ENCODE results near the gene TRANK1.

The TRANK1 gene

DNA sequence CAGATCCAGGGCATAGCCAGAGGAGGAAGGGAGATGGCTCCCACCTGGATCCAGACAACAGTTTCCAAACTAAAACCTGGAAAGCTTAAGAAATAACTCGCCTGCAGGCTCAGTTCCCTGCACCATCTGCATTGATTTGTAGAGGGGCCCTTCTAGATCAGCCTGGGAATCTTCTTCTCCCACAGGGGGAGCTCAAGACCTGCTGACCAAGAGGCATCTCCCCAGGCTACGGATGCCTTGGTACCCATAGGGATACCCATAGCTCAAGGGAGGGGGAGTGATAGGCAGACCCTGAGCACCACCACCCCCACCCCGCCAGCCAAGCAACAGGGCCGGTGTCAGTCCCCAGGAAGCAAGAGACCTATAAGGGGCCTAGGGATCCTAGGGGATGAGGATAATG is 152.5 kb downstream of the TRANK1 start:
- ATAC-seq = peak; percentile 91
- TF ChIP-seq ZFP3 (CRISPR knock-in tag; IDR thresholded peaks at IDR 0.05) (no peak), ESRRG (CRISPR knock-in tag; IDR thresholded peaks at IDR 0.05) (no peak), ZNF565 (CRISPR knock-in tag; conservative IDR thresholded peaks at IDR 0.05; ENCODE audit: low read depth) (no peak), ZNF70 (CRISPR knock-in tag; IDR thresholded peaks at IDR 0.05) (no peak), PPARA (CRISPR knock-in tag; IDR thresholded peaks at IDR 0.05; ENCODE audit: borderline replicate concordance) (no peak), ISL1 (CRISPR knock-in tag; IDR thresholded peaks at IDR 0.05) (no peak)
- TF ChIP-seq, protein P1, sequence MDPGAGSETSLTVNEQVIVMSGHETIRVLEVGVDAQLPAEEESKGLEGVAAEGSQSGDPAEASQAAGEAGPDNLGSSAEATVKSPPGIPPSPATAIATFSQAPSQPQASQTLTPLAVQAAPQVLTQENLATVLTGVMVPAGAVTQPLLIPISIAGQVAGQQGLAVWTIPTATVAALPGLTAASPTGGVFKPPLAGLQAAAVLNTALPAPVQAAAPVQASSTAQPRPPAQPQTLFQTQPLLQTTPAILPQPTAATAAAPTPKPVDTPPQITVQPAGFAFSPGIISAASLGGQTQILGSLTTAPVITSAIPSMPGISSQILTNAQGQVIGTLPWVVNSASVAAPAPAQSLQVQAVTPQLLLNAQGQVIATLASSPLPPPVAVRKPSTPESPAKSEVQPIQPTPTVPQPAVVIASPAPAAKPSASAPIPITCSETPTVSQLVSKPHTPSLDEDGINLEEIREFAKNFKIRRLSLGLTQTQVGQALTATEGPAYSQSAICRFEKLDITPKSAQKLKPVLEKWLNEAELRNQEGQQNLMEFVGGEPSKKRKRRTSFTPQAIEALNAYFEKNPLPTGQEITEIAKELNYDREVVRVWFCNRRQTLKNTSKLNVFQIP (CRISPR knock-in tag; IDR thresholded peaks at IDR 0.05; ENCODE audit: borderline replicate concordance, low read depth) = no peak
- TF ChIP-seq, protein P2, sequence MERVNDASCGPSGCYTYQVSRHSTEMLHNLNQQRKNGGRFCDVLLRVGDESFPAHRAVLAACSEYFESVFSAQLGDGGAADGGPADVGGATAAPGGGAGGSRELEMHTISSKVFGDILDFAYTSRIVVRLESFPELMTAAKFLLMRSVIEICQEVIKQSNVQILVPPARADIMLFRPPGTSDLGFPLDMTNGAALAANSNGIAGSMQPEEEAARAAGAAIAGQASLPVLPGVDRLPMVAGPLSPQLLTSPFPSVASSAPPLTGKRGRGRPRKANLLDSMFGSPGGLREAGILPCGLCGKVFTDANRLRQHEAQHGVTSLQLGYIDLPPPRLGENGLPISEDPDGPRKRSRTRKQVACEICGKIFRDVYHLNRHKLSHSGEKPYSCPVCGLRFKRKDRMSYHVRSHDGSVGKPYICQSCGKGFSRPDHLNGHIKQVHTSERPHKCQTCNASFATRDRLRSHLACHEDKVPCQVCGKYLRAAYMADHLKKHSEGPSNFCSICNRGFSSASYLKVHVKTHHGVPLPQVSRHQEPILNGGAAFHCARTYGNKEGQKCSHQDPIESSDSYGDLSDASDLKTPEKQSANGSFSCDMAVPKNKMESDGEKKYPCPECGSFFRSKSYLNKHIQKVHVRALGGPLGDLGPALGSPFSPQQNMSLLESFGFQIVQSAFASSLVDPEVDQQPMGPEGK (CRISPR knock-in tag; IDR thresholded peaks at IDR 0.05; ENCODE audit: borderline replicate concordance) = no peak

DNA sequence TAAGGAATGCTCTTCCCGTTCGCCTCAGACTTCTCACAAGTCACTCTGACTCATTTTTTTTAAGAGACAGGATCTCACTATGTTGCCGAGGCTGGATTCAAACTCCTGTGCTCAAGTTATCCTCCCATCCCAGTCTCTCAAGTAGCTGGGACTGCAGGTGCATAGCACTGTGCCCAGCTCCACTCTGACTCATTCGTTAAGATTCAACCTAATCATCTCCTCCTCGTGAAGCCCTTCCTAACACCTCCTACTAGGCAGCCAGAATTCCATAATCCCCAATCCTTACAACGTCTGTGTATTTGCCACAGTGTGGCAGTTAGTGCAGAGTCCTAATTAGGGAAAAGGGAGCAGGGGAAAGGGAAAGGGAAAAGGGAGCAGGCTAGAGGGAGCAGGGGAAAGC is 154.1 kb downstream of the TRANK1 start:
- no peak for ATAC-seq
- TF ChIP-seq TCF4 (CRISPR knock-in tag; IDR thresholded peaks at IDR 0.05; ENCODE audit: borderline replicate concordance) (no peak), ISL1 (CRISPR knock-in tag; IDR thresholded peaks at IDR 0.05) (no peak), ZNF70 (CRISPR knock-in tag; IDR thresholded peaks at IDR 0.05) (no peak), ARNTL (CRISPR knock-in tag; IDR thresholded peaks at IDR 0.05; ENCODE audit: borderline replicate concordance, low read depth) (no peak), GLIS3 (CRISPR knock-in tag; IDR thresholded peaks at IDR 0.05) (no peak), ZC3H10 (CRISPR knock-in tag; IDR thresholded peaks at IDR 0.05) (no peak), ZNF8 (CRISPR knock-in tag; IDR thresholded peaks at IDR 0.05) (no peak), CSDC2 (CRISPR knock-in tag; IDR thresholded peaks at IDR 0.05) (no peak), TOX (CRISPR knock-in tag; IDR thresholded peaks at IDR 0.05; ENCODE audit: borderline replicate concordance) (no peak), ZFP3 (CRISPR knock-in tag; IDR thresholded peaks at IDR 0.05) (no peak), ZNF565 (CRISPR knock-in tag; conservative IDR thresholded peaks at IDR 0.05; ENCODE audit: low read depth) (no peak)
- TF ChIP-seq, protein P3, sequence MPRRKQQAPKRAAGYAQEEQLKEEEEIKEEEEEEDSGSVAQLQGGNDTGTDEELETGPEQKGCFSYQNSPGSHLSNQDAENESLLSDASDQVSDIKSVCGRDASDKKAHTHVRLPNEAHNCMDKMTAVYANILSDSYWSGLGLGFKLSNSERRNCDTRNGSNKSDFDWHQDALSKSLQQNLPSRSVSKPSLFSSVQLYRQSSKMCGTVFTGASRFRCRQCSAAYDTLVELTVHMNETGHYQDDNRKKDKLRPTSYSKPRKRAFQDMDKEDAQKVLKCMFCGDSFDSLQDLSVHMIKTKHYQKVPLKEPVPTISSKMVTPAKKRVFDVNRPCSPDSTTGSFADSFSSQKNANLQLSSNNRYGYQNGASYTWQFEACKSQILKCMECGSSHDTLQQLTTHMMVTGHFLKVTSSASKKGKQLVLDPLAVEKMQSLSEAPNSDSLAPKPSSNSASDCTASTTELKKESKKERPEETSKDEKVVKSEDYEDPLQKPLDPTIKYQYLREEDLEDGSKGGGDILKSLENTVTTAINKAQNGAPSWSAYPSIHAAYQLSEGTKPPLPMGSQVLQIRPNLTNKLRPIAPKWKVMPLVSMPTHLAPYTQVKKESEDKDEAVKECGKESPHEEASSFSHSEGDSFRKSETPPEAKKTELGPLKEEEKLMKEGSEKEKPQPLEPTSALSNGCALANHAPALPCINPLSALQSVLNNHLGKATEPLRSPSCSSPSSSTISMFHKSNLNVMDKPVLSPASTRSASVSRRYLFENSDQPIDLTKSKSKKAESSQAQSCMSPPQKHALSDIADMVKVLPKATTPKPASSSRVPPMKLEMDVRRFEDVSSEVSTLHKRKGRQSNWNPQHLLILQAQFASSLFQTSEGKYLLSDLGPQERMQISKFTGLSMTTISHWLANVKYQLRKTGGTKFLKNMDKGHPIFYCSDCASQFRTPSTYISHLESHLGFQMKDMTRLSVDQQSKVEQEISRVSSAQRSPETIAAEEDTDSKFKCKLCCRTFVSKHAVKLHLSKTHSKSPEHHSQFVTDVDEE (CRISPR knock-in tag; IDR thresholded peaks at IDR 0.05) = no peak

DNA sequence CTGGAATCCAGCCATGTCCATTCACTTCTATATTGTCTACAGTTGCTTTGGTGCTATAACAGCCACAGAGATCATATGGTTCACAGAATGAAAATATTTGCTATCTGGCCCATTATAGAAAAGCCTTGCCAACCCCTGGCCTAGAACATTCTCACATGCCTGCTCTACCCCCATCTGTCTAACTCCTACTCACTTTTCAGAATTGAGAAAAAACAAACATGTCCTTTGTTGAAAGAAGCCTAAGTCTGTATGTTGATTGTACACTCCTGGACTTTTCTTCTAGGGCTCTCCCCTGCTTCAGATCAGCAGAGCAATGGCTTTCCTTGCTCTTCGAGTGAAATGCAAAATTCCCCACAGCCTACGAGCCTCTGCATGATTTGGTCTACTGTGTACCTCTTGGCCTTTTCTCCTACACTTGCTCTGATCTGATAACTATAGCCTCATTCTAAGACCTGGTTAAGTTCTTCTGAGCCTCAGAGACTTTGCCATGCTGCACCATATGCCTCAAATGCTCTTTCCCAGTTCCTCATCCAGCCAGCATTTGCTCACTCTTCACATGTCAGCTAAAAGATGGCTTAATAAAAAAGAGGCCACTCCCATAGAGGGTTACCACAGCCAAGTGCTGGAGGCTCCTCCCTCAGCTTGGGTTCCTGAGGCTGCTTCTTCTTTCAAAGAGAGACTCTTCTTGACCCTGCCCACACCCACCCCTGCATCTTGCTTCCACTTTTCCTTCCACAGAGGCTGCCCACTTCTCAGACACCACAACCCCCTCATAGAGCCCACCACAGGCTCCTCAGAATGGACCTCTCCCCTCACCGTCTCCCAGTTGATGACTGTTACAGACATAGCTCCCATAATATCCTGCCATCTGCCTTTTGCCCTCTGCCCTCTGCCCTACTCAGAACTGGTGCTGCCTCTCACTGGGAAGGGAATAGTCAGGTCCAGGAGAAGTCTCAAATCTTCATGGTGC is 157.6 kb downstream of the TRANK1 start:
- no peak for ATAC-seq
- no peak for TF ChIP-seq ZC3H10 (CRISPR knock-in tag; IDR thresholded peaks at IDR 0.05)
- TF ChIP-seq, protein P1 (CRISPR knock-in tag; IDR thresholded peaks at IDR 0.05; ENCODE audit: borderline replicate concordance, low read depth) = no peak
- TF ChIP-seq PPARA (CRISPR knock-in tag; IDR thresholded peaks at IDR 0.05; ENCODE audit: borderline replicate concordance) = no peak
- TF ChIP-seq, protein P3 (CRISPR knock-in tag; IDR thresholded peaks at IDR 0.05) = no peak
- TF ChIP-seq CSDC2 (CRISPR knock-in tag; IDR thresholded peaks at IDR 0.05) = no peak
- TF ChIP-seq ISL1 (CRISPR knock-in tag; IDR thresholded peaks at IDR 0.05) = no peak
- TF ChIP-seq ARNTL (CRISPR knock-in tag; IDR thresholded peaks at IDR 0.05; ENCODE audit: borderline replicate concordance, low read depth) = no peak
- no peak for TF ChIP-seq OSR1 (CRISPR knock-in tag; IDR thresholded peaks at IDR 0.05)
- no peak for TF ChIP-seq TOX (CRISPR knock-in tag; IDR thresholded peaks at IDR 0.05; ENCODE audit: borderline replicate concordance)
- no peak for TF ChIP-seq ZNF70 (CRISPR knock-in tag; IDR thresholded peaks at IDR 0.05)
- TF ChIP-seq SNAI2 (CRISPR knock-in tag; IDR thresholded peaks at IDR 0.05) = no peak
- TF ChIP-seq ZFP30 (CRISPR knock-in tag; IDR thresholded peaks at IDR 0.05) = no peak
- TF ChIP-seq ZNF565 (CRISPR knock-in tag; conservative IDR thresholded peaks at IDR 0.05; ENCODE audit: low read depth) = no peak
- TF ChIP-seq GLIS3 (CRISPR knock-in tag; IDR thresholded peaks at IDR 0.05) = no peak
- TF ChIP-seq TCF4 (CRISPR knock-in tag; IDR thresholded peaks at IDR 0.05; ENCODE audit: borderline replicate concordance) = no peak
- no peak for TF ChIP-seq RARB (CRISPR knock-in tag; IDR thresholded peaks at IDR 0.05)

Data from SK-N-SH treated with all-trans-retinoic acid at 6 μM for 48 hours (cell line).